Activated naive CD4-positive, alpha-beta T cell treated with anti-CD3 and anti-CD28 coated beads, Interleukin-2, amount 50 U/mL, for 16 hours (primary cell): ENCODE results near the gene BCAS3.
"Not testable (repeated sequence)": the region's sequence is repeated elsewhere in the genome, so short reads cannot be mapped to it uniquely, and the experiment has no call there.

Experiments
- DNase-seq: peaks from one replicate; pipeline ENCODE4 v3.0.0-alpha.2; 2020

Gene BCAS3

DNA sequence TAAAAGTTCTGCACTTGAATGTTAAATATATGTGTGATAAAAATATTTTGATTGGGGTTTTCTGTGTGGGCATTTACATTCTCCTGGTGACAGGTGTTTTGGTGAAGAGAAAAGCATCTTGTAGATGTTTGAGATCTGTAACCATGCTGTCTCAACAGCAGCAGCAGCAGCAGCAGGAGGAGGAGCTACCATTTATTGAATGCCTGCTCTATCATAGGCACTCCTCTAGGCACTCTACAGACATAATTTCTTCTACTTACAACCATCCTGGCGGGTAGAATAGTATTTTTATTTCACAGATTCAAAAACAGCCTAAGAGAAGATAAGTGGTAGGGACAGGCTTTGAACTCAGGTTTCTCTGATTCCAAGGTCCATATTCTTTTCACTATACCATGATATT, 562.3 kb downstream of the BCAS3 start:
- DNase-seq, result no peak

DNA sequence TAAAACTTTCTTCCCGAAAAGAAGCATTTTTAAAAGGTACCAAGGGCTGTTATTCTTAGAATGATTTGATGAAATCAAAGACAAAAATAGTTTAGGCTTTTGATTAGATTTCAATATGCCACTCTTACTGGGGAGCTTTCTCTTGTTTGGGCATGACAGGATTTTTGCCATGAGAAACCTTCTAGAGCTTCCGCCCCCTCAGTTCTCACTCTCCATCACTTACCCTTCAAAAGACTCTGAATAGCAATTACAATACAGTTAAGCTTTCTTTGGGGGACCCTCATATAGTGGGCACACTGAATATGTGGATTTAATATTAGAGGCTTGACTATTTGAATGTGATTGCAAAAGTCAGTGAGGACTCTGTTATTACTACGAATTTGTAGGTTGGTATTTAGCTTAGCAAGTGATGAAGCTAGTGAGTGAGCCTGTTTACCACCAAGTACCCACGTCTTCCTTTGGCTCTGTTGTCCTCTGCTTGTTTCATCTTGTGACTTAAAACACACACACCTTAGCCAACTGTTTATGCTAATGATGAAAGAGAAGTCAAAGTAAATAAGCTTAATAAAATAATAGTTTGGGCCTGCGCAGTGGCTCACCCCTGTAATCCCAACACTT, 563.3 kb downstream of the BCAS3 start:
- DNase-seq, result no peak

DNA sequence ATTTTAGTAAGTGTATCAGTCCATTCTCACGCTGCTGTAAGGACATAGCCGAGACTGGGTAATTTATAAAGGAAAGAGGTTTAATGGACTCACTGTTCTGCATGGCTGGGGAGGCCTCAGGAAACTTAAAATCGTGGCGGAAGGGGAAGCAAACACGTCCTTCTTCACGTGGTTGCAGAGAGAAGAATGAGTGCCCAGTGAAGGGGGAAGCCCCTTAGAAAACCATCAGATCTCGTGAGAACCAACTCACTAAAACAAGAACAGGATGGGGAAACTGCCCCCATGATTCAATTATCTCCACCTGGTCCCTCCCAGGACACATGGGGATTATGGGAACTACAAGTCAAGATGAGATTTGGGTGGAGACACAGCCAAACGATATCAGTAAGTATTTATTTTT, 567.3 kb downstream of the BCAS3 start:
- DNase-seq, result not testable (repeated sequence)

DNA sequence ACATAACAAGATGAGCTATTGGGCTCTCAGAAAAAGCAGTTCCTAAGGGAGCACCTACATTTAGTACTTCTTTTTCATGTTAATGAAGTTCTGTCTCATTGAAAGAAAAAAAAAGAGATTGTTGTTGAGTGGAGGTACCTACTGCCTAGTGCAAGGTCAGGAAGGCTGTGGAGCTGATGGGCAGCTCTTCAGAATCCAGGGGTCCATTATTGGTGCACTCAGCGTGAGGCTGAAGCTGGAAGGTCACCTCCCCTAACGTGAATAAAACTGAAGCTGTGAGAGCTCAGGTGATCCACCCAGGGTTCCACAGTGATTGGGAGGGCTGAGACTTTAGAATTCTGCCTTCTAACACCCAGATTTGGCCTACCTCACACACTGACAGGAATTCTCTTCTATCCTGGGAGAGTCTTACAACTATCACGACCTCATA, 568.1 kb downstream of the BCAS3 start:
- no peak for DNase-seq

DNA sequence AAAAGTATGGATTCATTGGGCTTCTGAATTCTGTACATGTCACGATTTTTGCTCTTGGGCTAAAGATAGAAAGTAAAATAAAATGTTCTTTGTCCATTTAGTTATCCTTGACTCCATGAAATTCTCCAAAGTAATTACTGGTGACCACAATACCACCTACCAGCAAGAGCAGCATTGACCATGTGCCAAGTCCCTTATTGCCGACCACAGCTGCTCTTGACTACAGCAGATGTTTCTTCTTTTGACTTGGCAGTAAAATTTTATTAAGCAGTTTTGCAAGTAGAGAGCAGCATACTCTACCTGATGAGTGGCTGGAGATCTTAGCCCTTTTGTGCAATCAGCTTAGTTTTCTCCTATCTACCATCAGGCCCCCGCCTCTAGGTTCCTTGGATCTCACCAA, 569.8 kb downstream of the BCAS3 start:
- no peak for DNase-seq

DNA sequence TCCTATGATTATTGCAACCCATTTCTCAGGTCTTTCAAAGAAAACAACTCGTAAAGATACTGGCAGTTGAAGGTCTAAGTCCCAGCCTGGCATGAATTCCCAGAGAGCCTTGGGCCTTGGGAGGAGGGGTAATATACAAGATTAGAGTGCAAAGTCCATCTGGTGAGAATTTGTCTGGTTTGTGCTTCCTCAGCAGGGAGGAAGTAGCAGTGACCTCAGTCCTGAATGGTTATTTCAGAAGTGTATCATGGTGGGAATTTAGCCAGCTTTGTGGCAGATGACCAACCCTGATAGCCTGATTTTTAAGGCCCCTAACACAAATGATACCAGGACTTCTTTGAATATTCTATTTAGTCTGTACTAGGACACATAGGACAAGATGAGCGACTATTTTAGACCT, 570.7 kb downstream of the BCAS3 start:
- DNase-seq, result no peak

DNA sequence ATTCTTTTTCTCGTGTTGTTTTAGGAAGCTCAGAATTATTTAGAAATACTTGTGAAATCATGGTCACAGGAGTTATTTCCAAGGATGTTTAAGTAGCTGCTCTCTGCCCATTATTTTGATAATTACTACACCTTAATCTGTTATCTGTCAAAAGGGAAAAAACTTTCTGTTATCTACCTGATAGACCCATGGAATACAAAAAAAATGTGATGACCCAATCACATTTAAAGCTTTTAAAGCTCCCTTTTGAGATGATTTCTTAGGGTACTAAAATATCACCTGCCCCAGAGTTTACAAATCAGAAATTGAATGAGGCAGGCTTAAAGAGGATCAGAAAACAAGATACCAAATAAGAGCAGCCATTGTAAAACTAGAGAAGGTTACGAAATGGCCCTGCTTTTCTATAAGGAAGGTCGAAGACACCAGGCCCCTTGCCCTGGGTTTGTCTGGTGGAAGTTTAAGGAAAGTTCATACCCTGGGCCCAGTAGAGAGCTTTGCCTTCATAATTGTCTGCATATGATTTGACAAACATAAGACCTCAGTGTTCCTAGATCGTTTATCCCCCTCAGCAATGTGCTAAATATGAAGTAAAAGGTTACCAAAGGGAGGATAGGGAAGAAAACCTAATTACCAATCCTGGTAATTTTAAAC, 572.1 kb downstream of the BCAS3 start:
- no peak for DNase-seq

DNA sequence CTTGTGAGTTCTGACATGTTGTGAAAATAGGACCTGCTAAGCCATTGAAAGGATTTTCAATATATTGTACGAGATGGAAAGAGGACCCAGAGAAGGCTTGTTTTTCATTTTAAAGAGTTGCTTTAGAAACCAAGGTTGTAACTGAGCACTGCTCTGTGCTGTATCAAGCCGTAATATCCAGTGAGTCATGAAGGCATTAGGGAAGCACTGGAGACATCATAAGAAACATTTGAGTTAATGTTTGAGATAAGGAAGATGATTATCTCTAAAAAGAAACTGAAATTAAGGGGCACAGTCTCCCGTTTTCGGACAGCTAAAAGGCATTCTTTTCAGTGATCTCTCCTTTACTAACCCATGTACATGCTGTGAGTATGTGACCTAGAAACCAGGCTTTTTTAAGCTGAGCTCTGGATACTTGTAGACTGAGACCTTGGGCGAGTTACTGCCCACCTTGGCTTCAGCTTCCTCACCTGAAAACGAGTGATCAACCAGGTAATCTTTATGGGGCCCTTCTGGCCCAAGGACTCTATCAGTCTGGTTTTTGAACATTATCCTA, 572.8 kb downstream of the BCAS3 start:
- DNase-seq, result no peak

DNA sequence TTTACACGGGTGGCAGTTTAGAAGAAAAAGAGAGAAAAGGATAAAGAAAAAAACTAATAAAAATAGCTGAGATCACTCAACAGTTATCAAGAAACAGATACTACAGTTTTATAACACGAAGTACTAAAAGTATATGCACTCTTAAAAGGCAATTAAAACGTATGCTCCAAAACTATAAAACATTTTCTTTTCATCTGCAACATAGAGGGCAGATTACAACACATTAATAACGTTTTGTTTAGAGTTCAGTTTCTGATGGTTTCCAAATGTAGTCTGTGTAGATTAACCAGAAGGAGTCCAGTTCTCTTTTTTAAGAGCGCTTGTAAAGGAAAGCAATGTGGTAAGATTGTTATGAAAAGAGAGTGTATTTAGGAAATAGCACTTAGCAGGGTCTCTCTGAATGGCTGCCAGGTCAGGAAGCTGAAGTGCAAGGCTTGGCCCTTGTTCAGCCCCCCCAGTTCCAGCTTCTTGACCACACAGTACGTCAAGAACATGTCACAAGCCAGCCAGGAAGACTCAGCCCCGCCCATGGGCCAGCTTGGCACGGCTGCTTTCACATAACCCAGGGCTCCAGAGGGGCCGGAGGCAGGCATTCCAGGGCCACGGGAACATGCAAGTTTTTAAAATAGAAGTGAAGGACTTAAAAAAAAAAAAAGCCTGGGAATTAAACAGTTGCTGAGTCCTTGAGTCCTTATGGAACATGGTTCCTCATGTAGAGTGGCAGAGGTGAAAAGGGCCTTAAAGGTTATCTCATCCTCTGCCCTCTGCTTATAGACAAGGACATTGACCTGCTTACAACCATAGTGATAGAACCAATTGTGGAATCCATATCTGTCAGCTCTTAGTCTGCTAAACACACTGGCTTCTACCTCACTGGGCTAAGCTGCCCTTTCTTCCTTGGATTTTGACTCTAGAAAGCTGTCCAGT, 574.6 kb downstream of the BCAS3 start:
- DNase-seq, result no peak

DNA sequence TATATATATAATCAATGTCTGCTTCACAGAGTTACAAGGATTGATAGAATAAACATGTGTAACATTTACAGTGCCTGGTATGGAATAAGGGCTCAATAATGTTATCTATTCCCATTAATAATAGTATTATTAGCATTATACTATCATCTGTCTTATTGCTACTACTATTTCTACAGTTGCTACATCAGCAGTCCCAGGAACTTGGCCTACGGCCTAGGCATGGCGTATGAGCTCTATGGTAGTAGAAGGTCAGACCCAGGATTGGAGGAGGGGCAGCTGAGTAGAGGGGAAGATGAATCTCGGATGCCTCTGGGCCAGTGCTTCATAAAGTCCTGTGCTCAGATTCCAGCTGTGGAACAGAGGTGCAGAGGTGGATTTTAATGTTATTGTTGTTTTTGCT, 575.7 kb downstream of the BCAS3 start:
- no peak for DNase-seq

DNA sequence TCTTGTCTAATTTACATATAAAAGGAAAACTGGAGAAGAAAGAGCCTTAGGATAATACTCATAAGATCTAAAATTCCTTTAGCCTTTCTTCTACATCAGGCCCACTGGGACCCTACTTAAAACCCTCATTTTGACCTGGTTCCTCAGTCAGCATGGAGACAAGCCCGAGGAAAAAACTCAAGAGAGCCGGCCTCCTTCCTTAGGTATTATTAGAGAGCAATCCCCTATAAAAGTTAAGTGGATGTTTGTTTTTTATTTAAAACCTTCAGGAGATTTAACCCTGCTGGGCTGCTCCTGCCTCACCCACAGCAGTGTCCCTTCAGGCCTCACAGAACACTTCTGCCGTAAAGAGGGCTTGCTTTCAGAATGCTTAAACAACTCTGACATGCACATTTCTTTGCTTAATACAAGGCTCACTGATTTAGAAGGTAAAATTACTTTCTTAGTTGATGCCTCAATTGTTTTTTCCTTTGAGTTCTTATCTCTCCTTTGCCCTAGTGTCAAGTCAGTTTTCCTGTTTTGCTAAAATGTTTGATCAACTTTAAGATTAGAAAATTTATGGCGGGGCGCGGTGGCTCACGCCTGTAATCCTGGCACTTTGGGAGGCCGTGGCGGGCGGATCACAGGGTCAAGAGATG, 576.4 kb downstream of the BCAS3 start:
- DNase-seq, result no peak

DNA sequence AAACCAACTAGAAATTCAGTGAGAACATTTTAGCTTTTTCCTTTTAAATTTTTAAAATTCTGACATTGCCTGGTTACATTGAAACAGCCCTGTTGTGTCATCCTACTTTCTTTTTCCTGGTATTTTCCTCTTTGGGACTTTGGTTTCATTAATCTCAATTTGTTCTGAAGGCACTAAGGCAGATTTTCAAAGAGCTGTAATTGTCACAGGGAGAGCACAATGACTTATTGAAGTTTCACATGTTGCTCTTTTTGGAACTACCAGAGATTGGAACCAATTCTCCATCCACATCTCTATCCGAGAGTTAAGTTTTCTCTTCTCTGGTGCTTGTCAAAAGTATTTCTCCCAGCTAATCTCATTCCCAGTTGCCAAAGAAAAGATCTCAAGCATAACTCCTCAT, 577.3 kb downstream of the BCAS3 start:
- DNase-seq, result no peak

DNA sequence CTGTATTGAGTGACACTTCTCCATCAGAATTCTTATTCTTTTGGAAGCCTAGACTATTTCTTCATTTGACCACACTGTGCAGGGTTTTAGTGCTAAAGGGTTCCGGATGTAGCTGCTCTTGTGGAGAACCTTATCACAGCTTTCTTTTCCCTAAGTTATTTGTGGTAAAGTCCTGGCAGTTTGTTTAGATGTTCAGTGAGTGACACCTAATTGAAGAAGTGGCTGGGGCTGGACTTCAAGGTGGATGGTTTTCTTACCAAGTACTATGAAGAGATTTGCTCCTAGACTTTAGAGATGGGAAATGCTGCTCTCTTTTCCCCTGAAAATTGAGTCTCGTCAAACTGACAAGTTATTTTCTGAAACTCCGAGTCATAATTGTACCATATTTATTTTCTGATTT, 578.0 kb downstream of the BCAS3 start:
- no peak for DNase-seq

DNA sequence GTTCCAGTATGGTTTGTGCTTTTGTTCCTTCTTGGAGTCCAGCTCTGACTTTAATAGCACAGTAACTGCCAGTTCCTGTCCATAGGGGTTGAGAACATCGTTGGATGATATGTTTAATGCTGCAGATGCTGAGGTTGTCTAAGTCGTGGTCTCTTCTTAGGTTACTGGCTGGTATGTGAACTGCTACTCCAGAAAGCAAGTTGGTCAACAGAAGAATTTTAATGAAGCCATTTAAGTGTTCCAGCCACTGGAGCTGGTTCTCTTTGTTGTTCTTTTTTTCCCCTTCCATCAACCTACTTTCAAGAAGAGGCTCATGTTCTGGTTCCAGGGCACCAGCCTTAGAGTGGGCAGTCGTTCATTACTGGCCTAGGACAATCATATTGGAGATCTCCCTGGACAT, 581.7 kb downstream of the BCAS3 start:
- DNase-seq, result no peak

DNA sequence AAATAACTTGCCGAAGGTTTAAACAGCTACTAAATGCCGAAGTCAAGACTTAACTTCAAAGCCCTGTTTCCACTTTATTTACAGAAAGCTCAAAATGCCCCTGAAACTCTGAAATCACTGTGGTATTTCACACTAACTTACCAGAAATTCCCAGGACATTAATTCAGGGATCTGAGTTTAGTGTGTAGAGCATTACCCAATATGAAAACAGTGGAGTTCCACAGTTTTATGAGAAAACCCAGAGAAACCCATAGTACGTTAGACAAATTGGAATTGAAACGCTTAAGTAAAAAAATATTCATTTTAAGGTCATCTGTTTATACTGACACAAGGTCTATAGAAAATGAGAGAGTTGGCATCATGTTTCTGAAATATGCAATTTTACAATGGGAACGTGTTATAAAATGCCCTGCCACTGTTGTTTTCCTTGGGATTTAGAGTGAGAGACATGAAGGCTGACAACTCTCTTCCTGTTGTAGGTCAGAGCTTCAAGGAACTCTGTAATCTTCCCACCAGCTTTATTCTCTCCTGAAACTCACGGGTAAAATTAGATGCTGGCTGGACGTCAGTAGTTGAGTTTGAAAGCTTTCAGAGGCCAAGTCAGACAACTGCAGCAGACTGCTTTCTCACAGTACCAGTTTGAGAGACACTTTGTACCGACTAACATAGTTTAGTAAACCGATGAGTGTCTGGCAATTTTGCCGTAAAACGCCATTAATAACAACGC, 582.6 kb downstream of the BCAS3 start:
- no peak for DNase-seq

DNA sequence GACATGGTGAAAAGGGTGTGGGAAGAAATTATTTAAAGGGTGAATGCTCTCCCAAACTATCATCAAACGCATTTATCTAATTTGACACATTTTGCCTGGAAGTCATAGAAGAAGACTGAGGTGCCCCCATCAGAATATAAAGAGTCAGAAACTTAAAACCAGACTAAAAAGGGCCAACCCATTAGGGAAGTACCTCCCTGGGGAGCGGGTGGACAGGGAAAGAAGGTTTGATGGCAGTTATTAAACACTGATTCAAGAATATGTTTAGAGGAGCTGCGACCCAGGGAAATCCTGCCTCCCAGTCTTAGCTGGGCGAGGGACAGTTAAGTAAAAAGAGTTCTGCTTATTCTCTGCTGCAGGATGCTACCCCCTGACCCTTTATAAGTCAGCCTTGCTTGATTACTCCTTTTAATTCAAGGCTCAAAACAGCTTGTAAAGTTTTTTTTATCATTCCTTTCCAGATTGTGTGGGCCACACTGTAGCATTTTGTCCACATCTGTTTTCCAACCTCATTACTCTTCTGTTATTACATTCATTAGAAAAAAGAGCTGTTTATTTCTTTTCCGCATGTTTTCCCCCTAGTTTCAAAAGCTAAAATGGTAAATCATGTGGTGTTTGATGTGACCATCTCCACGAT, 583.5 kb downstream of the BCAS3 start:
- DNase-seq, result no peak

DNA sequence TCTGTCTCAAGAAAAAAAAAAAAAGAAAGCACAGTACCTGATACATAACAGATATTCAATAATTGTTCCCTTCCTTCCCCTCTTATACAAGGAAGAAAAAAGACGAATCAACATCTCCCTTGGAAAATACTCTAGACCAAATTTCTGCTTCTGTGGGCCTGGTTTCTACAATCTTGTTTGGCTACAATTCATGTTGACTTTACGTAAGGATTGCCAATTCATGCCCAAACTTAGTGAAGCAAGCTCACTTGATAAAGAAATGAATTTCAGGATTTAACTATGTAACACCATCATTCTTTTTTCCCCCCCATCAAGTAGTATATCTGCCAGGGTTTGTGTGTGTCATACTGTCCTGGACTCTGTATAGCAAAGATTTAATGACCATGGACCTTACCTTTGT, 587.7 kb downstream of the BCAS3 start:
- DNase-seq, result no peak

DNA sequence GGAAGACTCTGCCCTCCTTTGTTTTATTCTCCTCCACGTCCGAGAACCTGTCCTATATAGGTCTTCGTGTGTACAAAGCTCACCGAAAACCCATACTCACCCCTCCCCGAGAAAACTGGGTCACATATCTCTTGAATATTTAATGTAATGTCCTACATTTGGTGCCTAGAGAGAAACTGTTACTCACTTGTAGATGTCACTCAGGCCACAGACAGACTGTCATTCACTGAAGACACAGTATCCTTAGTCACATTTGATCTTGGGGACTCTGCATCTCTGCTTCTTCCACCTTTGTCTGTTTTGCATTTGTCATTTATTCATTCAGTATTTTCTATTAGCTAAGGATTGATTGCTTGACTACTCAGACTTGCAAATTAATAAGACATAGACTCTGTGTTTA, 590.2 kb downstream of the BCAS3 start:
- no peak for DNase-seq

DNA sequence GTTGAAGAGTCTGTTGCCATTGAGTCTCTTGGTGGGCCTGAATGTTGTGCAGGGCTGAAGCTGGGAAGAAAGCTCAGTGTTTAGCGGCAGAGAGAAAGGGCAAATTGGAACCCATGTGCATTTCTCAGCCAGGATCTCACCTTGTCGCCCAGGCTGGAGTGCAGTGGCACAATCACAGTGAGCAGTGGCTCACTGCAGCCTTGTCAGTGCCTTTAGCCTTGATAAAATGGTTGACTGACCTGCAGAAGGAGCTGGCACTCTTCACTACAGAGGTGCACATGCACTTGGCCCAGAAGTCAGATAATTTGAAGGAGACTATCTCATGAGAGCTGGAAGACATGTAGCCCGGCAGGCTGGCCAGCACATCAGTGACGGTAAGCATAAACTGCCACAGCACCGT, 597.7 kb downstream of the BCAS3 start:
- DNase-seq, result no peak

DNA sequence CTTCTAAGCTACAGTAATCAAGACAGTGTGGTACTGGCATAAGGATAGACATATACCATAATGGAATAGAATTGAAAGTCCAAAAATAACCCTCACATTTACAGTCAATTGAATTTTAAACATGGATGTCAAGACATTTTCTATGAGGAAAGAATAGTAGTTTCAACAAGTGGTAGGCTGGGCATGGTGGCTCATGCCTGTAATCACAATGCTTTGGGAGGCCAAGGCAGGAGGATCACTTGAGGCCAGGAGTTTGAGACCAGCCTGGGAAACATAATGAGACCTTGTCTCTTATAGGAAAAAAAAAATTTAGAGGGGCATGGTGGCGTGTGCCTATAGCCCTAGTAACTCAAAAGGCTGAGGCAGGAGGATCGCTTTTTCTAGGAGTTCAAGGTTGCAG, 599.2 kb downstream of the BCAS3 start:
- DNase-seq, result no peak

DNA sequence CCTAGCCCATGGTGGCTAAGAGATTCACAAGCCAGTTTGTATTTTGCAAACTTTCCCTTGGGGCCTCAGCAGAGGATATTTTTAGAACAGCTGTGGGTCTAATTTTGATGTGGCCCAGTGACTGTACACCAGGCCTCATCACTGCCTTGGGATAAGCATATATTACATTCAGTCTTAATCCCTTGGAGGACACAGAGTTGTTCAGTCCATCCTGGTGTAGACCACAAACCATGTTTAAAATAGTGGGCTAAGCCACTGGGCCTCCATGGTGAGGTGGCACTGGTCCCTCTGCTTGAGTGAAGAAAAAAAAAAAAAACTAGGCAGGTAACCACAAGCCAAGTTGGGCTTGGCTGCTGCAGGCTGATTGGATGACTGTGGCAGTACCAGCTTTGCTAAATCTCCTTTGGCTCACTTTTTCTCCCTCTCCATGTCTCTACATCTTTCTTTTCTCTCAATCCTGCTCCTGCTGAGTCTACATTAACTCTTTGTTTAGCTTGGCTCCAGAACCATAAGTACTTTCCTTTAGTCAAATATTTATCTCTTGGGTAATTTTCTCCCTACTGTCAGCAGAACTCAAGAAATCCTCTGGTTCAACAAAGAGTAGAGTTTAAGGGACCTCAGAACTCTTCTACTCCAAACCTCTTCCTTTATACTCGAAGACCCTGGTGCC, 602.0 kb downstream of the BCAS3 start:
- no peak for DNase-seq
